ENCODE measurements around the gene CUL7. TPM values are rescaled to one million over a fixed set of nuclear protein-coding genes. Genes with fewer than 3 reads are reported as not detected.

The CUL7 gene
- total and polyA plus RNA-seq, 2 of the 8 experiments (the other 6 are each of a cell fraction or from before 2014, with no cell fraction given): 10.8 to 15.0 TPM

GRCh38 chr6:43021270-43022047 is 32.2 kb downstream of the CUL7 start, which contains the start of gene RRP36 (continued):
- TF ChIP-seq JUN (IDR thresholded peaks at IDR 0.05; ENCODE audit: low read depth, low read length): no peak
- TF ChIP-seq FOSL1 (IDR thresholded peaks at IDR 0.05; ENCODE audit: insufficient read depth, low read depth, low read length): no peak
- peak in 1 of 2 experiments; percentile 42; a peak in 1 of 3 replicates for TF ChIP-seq POLR2A (IDR thresholded peaks at IDR 0.05; ENCODE audit: control extremely low read depth in 1 of 2, low read depth in 2 of 2, low read length in 2 of 2)
- TF ChIP-seq POU5F1 (IDR thresholded peaks at IDR 0.05; ENCODE audit: low read depth, low read length): no peak
- TF ChIP-seq POLR2AphosphoS5 (IDR thresholded peaks at IDR 0.05; ENCODE audit: low read depth, low read length): peak; percentile 16; the same call in 1 of the 2 replicates
- TF ChIP-seq SIRT6 (IDR thresholded peaks at IDR 0.05; ENCODE audit: low read length): no peak
